ENCODE measurements around the gene PDE4B. TPM values are rescaled to one million over a fixed set of nuclear protein-coding genes. Genes with fewer than 3 reads are reported as not detected.

Gene PDE4B
- total and polyA plus RNA-seq, 12 donors = 2.0 to 63.2 (median 15.3) TPM

DNA sequence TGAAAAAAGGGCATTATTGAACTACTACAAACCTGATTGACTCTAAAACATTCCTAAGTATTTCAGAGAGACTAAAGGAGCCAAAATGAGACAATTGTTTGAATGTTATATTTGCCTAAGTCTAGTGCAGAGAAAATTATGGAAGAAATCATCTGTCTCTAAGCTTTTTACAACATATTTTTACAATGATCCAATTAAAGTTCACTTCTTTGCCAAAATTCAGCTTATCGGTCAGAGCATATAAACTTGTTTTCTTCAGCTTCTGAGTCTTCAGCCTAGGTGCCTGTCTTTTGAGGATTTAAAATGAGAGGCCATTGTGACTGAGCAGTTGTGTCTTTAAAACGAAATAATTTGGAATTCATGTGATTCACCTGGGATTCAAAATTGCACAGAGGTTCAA is 560.1 kb downstream of the PDE4B start:
- intact Hi-C loops (cut with DNase I) = loop anchor here in 1 of 10 donors (5.0 kb wide), 1 partner anchor 80 kb away; no protein-coding TSS in a partner anchor
- Histone ChIP-seq H3K9me3 (no peaks in the 10 kb centered on the region), H3K36me3 (peaks cover 0 to 27% (median 0%) of the 10 kb centered on the region in 9 donors), H3K4me1 (peaks cover 7 to 90% (median 63%) of the 10 kb centered on the region in 9 donors), H3K27me3 (no peaks in the 10 kb centered on the region), H3K27ac (peak overlapping the region in 8 of 10 donors; percentile 11 to 85 (median 62)), H3K4me3 (no peak overlapping the region)
- 56 to 58% methylated on average over 2 of the region's 2 CpGs for WGBS, 2 donors
- ATAC-seq = no peak
- TF ChIP-seq, protein P1, sequence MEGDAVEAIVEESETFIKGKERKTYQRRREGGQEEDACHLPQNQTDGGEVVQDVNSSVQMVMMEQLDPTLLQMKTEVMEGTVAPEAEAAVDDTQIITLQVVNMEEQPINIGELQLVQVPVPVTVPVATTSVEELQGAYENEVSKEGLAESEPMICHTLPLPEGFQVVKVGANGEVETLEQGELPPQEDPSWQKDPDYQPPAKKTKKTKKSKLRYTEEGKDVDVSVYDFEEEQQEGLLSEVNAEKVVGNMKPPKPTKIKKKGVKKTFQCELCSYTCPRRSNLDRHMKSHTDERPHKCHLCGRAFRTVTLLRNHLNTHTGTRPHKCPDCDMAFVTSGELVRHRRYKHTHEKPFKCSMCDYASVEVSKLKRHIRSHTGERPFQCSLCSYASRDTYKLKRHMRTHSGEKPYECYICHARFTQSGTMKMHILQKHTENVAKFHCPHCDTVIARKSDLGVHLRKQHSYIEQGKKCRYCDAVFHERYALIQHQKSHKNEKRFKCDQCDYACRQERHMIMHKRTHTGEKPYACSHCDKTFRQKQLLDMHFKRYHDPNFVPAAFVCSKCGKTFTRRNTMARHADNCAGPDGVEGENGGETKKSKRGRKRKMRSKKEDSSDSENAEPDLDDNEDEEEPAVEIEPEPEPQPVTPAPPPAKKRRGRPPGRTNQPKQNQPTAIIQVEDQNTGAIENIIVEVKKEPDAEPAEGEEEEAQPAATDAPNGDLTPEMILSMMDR (IDR thresholded peaks at IDR 0.05) = no peak
- DNase-seq = no peak

DNA sequence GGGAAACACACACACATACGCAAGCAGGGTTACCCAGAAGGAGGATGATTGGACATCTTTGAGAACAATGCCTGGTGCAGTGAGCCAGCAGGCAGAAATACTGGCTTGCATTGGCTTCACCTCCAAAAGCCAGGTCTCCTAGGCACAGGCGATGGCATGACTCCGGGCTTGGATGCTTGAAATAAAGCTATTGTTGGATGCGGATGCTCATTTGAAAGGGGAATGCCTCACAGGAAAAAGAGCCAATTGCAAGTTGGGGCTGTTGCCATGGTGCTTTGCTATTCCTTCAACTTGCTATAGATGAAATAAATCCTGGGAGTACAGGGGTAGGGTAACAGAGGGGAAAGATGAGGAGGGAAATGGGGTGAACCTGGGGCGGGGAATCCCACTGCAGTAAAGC is 560.6 kb downstream of the PDE4B start:
- no peaks in the 10 kb centered on the region for H3K27me3 ChIP-seq
- peaks cover 7 to 90% (median 63%) of the 10 kb centered on the region in 9 donors for H3K4me1 ChIP-seq
- 31 to 41% methylated on average over 5 of the region's 5 CpGs for WGBS, 2 donors
- no peaks in the 10 kb centered on the region for H3K9me3 ChIP-seq
- TF ChIP-seq, protein P1 (IDR thresholded peaks at IDR 0.05) = no peak
- peak overlapping the region in 6 of 10 donors; percentile 28 to 85 (median 70) for H3K27ac ChIP-seq
- ATAC-seq = peak in 5 of 8 donors; percentile 13 to 48 (median 34)
- intact Hi-C loops (cut with DNase I) = loop anchor here in 1 of 10 donors (5.0 kb wide), 1 partner anchor 81 kb away; no protein-coding TSS in a partner anchor
- no peak for DNase-seq
- H3K36me3 ChIP-seq = peaks cover 0 to 32% (median 0%) of the 10 kb centered on the region in 9 donors
- no peak overlapping the region for H3K4me3 ChIP-seq

DNA sequence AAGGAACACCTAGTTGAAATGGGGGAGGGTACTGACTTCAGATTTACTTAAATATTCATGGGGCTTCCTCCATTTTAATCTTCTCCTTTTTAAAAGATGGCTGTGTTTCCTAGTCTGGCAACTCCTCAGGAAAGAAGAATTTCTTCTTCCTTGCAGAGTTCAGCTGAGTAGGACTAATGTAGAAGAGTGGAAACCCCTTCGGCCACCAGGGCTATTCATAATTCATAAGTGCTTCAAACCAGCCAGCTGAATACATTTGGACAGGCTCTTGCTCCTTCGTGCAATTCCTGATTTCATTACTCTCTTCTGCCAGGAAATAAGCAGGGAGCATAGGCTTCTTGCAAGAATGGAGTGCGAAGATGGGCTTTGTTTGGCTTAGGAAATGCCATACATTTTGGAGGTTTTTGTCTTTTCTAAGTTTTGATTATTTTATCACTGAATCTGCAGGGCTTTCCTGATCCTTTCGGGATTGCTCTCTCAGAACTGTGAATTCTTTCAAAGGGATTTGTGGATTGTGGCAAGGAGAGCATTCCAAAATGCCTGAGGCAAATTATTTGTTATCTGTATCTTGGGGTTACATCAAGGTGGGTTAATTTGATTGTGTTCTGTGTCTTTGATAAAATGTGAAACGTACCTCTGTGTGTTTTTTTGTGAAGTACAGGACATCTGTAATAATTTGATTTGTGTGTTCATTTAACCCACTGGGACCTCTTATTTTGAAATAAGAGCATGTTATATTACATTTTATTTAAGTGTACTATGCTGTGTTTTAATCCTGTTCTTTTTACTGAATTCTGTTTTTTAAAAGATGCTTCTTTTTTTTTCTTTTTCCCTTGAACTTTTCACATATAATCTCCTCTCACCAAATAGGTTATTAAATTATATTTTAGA is 561.9 kb downstream of the PDE4B start:
- DNase-seq (no peak), ATAC-seq (peak in 2 of 8 donors; percentile 23 to 29)
- H3K27me3 ChIP-seq = no peaks in the 10 kb centered on the region
- TF ChIP-seq, protein P1 (IDR thresholded peaks at IDR 0.05) = peak in 1 of 9 donors; percentile 14
- peaks cover 4 to 90% (median 62%) of the 10 kb centered on the region in 9 donors for H3K4me1 ChIP-seq
- H3K9me3 ChIP-seq = no peaks in the 10 kb centered on the region
- peak overlapping the region in 1 of 10 donors; percentile 11 for H3K4me3 ChIP-seq
- WGBS, 2 donors = 15 to 19% methylated on average over 5 of the region's 5 CpGs
- peaks cover 0 to 43% (median 0%) of the 10 kb centered on the region in 9 donors for H3K36me3 ChIP-seq
- peak overlapping the region in 5 of 10 donors; percentile 11 to 71 (median 32) for H3K27ac ChIP-seq
- intact Hi-C loops (cut with DNase I) = loop anchor here in 1 of 10 donors (5.0 kb wide), 1 partner anchor 82 kb away; no protein-coding TSS in a partner anchor

DNA sequence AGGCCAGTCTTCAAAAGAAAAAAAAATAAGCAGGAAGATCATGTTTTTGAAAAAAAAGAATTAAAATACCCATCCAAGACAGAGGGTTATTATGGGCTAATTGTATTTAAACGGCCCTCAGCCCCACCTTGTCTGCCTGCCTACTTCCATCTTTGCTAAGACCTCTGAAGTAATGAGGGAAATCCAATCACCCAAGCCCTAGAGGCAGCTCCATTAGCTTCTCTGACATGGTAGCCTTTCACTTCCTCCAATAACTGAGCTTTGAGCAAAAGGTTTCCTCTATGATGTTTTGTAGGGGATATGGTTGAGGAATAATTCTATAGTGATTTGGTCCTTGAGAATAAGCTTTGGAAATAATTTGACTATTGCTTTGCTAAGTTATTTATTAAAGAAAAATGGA is 563.1 kb downstream of the PDE4B start:
- TF ChIP-seq, protein P1 (IDR thresholded peaks at IDR 0.05) = no peak
- no peaks in the 10 kb centered on the region for H3K27me3 ChIP-seq
- intact Hi-C loops (cut with DNase I) = no loop called here
- WGBS, 2 donors = 79 to 82% methylated on average over 1 of the region's 1 CpG
- no peak for ATAC-seq
- peaks cover 0 to 54% (median 0%) of the 10 kb centered on the region in 9 donors for H3K36me3 ChIP-seq
- H3K9me3 ChIP-seq = no peaks in the 10 kb centered on the region
- no peak for DNase-seq
- H3K4me3 ChIP-seq = no peak overlapping the region
- no peak overlapping the region for H3K27ac ChIP-seq
- peaks cover 0 to 90% (median 62%) of the 10 kb centered on the region in 9 donors for H3K4me1 ChIP-seq
